ENCODE data around the gene SCAI.
"Not testable (repeated sequence)": the region's sequence is repeated elsewhere in the genome, so short reads cannot be mapped to it uniquely, and the experiment has no call there.

The SCAI gene

GRCh38 chr9:125143377-125144090 lies at the start of gene SCAI:
TSS of gene SCAI (minus strand) at chr9:125143528. CDS start at chr9:125143437, 91 bp downstream.
- DNase-seq = peak; percentile 98

- peak; percentile 34 for DNase-seq
Measured at GRCh38 chr9:125190361-125190801, 47.1 kb upstream of the SCAI start.

- DNase-seq = peak; percentile 86
Measured at GRCh38 chr9:125189361-125190289, 46.3 kb upstream of the SCAI start, which contains the start of gene PPP6C. TSS of gene PPP6C (minus strand) at chr9:125189803. CDS start at chr9:125189718, 85 bp downstream.

- no peak for DNase-seq
Measured at GRCh38 chr9:125189011-125189360, 45.7 kb upstream of the SCAI start.

- DNase-seq = no peak
Measured at GRCh38 chr9:125183561-125183960, 40.2 kb upstream of the SCAI start.

GRCh38 chr9:125183054-125183453 lies 39.7 kb upstream of the SCAI start:
- DNase-seq = no peak

- not testable (repeated sequence) for DNase-seq
Measured at GRCh38 chr9:125181756-125182155, 38.4 kb upstream of the SCAI start.

GRCh38 chr9:125180876-125181275 lies 37.5 kb upstream of the SCAI start:
- DNase-seq = no peak

- DNase-seq = not testable (repeated sequence)
Measured at GRCh38 chr9:125179776-125180175, 36.4 kb upstream of the SCAI start.

- no peak for DNase-seq
Measured at GRCh38 chr9:125177888-125178287, 34.6 kb upstream of the SCAI start.

- DNase-seq = no peak
Measured at GRCh38 chr9:125176636-125177035, 33.3 kb upstream of the SCAI start.

GRCh38 chr9:125172031-125172755 lies 28.9 kb upstream of the SCAI start:
- DNase-seq = no peak

- DNase-seq = no peak
Measured at GRCh38 chr9:125169895-125170294, 26.6 kb upstream of the SCAI start.

GRCh38 chr9:125166762-125167161 lies 23.4 kb upstream of the SCAI start:
- no peak for DNase-seq

- not testable (repeated sequence) for DNase-seq
Measured at GRCh38 chr9:125162891-125163290, 19.6 kb upstream of the SCAI start.

GRCh38 chr9:125161284-125161918 lies 18.1 kb upstream of the SCAI start:
- no peak for DNase-seq

- DNase-seq = no peak
Measured at GRCh38 chr9:125160750-125161149, 17.4 kb upstream of the SCAI start.

- no peak for DNase-seq
Measured at GRCh38 chr9:125156551-125156950, 13.2 kb upstream of the SCAI start.

- DNase-seq = no peak
Measured at GRCh38 chr9:125153712-125154367, 10.5 kb upstream of the SCAI start.

GRCh38 chr9:125151730-125152129 lies 8.4 kb upstream of the SCAI start:
- DNase-seq = no peak

GRCh38 chr9:125150349-125151245 lies 7.3 kb upstream of the SCAI start:
- DNase-seq = no peak

All from NCI-H146 (cell line).